ENCODE results near the gene CLSTN1. TPM values are rescaled to one million over a fixed set of nuclear protein-coding genes. Genes with fewer than 3 reads are reported as not detected.

The CLSTN1 gene
- total RNA-seq, 1 donor from 2014 or later, result 84.8 TPM

DNA sequence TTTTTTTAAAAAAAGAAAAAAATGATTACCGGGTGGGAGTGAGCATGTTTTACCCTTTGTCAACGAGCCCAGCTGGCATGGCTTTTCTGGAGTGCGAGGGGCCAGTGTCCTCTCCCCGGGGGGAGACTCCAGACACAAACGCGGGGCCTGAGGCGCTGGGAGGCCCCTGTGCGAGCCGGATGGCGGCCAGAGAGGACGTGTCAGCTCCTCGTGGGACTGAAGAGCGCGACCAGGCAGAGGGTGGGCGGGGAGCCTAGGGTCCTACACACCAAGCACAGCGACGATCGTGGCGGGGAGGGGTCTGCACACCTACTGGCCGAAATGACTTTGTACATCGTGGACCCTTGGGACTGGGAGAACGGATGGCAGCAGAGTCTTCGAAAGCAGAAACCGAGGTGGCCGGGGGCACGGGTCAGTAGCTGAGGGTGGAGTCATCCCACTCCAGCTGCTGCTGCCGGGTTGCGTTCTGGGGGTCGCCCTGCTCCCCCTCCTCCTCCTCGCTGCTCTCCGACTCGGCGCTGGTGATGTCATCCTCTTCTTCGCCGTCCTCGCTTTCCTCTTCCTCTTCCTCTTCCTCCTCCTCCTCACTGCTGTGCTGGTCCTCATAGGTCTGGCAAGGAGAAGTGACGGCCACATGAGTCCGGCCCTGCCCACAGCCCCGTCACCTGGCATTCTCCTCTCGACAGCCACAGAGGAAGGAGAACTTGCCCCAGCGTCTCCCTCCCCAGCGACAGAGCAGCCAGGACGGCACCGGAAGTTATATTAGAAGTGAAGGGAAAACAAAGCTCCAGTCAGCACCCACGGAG, 93.5 kb downstream of the CLSTN1 start:
- no peaks in the 10 kb centered on the region for H3K9me3 Mint-ChIP-seq (ENCODE audit: unreplicated experiment)
- H3K36me3 Mint-ChIP-seq (ENCODE audit: low read depth, unreplicated experiment), result peaks cover 59% of the 10 kb centered on the region
- TF ChIP-seq, protein P1, sequence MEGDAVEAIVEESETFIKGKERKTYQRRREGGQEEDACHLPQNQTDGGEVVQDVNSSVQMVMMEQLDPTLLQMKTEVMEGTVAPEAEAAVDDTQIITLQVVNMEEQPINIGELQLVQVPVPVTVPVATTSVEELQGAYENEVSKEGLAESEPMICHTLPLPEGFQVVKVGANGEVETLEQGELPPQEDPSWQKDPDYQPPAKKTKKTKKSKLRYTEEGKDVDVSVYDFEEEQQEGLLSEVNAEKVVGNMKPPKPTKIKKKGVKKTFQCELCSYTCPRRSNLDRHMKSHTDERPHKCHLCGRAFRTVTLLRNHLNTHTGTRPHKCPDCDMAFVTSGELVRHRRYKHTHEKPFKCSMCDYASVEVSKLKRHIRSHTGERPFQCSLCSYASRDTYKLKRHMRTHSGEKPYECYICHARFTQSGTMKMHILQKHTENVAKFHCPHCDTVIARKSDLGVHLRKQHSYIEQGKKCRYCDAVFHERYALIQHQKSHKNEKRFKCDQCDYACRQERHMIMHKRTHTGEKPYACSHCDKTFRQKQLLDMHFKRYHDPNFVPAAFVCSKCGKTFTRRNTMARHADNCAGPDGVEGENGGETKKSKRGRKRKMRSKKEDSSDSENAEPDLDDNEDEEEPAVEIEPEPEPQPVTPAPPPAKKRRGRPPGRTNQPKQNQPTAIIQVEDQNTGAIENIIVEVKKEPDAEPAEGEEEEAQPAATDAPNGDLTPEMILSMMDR (IDR thresholded peaks at IDR 0.05; ENCODE audit: unreplicated experiment), result no peak
- peaks cover 4% of the 10 kb centered on the region for H3K4me1 Mint-ChIP-seq (ENCODE audit: unreplicated experiment)
- peak overlapping the region; percentile 62 for H3K4me3 Mint-ChIP-seq (ENCODE audit: unreplicated experiment)
- peaks cover 10% of the 10 kb centered on the region for H3K27me3 Mint-ChIP-seq (ENCODE audit: unreplicated experiment)
- no peak for DNase-seq (ENCODE audit: low spot score)
- H3K27ac Mint-ChIP-seq (ENCODE audit: unreplicated experiment), result peak overlapping the region; percentile 57

DNA sequence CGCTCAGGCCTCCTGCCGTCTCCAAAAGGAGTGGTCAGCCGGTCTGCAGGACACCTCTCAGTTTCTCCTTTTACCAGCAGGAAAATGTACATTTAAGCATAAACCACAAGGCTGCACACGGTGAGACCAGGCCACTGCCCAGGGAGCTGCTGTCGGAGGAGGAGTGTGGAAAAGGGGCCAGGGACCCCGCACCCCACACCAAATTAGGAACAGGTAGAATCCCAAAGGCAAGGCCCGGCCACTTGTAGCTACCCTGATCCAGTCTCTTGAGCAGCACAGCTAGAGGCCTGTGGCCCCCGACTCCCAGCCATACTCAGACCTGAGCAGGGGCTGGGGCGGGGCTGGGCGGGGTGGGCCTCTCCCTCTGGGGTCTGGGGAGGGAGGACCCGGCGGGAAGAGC, 94.2 kb downstream of the CLSTN1 start:
- Mint-ChIP-seq H3K27me3 (ENCODE audit: unreplicated experiment) (peaks cover 10% of the 10 kb centered on the region), H3K4me1 (ENCODE audit: unreplicated experiment) (peaks cover 4% of the 10 kb centered on the region), H3K4me3 (ENCODE audit: unreplicated experiment) (no peak overlapping the region), H3K36me3 (ENCODE audit: low read depth, unreplicated experiment) (peaks cover 52% of the 10 kb centered on the region), H3K9me3 (ENCODE audit: unreplicated experiment) (no peaks in the 10 kb centered on the region), H3K27ac (ENCODE audit: unreplicated experiment) (no peak overlapping the region)
- TF ChIP-seq, protein P1 (IDR thresholded peaks at IDR 0.05; ENCODE audit: unreplicated experiment), result no peak
- no peak for DNase-seq (ENCODE audit: low spot score)

DNA sequence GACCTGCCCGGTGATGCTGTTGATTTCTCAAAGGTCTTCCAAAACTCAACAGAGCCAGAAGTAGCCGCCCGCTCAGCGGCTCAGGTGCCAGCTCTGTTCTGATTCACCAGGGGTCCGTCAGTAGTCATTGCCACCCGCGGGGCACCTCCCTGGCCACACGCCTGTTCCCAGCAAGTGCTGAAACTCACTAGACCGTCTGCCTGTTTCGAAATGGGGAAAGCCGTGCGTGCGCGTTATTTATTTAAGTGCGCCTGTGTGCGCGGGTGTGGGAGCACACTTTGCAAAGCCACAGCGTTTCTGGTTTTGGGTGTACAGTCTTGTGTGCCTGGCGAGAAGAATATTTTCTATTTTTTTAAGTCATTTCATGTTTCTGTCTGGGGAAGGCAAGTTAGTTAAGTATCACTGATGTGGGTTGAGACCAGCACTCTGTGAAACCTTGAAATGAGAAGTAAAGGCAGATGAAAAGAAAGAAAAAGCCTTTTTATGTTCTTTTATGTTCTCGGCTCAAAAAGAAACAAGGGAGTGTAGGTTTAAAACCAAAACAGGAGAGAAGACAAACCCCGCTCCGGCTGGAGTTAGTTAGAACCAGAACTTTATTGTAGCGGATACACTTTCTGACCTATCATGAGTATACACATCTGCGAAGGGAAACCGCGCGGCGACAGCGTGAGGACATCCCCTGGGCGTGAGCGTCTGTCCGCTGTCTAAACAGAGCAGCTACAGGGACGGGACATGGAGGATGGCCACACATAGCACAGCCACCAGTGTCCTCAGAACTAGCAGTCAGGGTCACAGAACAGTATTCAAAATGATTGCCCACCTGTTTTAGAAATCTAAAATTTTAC, 95.1 kb downstream of the CLSTN1 start:
- Mint-ChIP-seq H3K4me1 (ENCODE audit: unreplicated experiment) (peaks cover 4% of the 10 kb centered on the region), H3K27ac (ENCODE audit: unreplicated experiment) (no peak overlapping the region)
- TF ChIP-seq, protein P1 (IDR thresholded peaks at IDR 0.05; ENCODE audit: unreplicated experiment), result no peak

DNA sequence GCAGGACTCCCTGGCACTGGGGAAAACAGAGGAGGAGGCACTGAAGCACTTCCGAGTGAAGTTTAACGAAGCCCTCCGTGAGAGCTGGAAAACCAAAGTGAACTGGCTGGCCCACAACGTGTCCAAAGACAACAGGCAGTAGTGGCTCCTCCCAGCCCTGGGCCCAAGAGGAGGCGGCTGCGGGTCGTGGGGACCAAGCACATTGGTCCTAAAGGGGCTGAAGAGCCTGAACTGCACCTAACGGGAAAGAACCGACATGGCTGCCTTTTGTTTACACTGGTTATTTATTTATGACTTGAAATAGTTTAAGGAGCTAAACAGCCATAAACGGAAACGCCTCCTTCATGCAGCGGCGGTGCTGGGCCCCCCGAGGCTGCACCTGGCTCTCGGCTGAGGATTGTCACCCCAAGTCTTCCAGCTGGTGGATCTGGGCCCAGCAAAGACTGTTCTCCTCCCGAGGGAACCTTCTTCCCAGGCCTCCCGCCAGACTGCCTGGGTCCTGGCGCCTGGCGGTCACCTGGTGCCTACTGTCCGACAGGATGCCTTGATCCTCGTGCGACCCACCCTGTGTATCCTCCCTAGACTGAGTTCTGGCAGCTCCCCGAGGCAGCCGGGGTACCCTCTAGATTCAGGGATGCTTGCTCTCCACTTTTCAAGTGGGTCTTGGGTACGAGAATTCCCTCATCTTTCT, 96.7 kb downstream of the CLSTN1 start:
- H3K9me3 Mint-ChIP-seq (ENCODE audit: unreplicated experiment), result no peaks in the 10 kb centered on the region
- H3K4me1 Mint-ChIP-seq (ENCODE audit: unreplicated experiment), result peaks cover 4% of the 10 kb centered on the region
- H3K27ac Mint-ChIP-seq (ENCODE audit: unreplicated experiment), result peak overlapping the region; percentile 24
- H3K4me3 Mint-ChIP-seq (ENCODE audit: unreplicated experiment), result no peak overlapping the region
- peaks cover 49% of the 10 kb centered on the region for H3K36me3 Mint-ChIP-seq (ENCODE audit: low read depth, unreplicated experiment)
- TF ChIP-seq, protein P1 (IDR thresholded peaks at IDR 0.05; ENCODE audit: unreplicated experiment), result no peak
- peaks cover 6% of the 10 kb centered on the region for H3K27me3 Mint-ChIP-seq (ENCODE audit: unreplicated experiment)
- DNase-seq (ENCODE audit: low spot score), result no peak

More for the DNA sequence above, 95.1 kb downstream of the CLSTN1 start:
- DNase-seq (ENCODE audit: low spot score), result no peak
- peaks cover 51% of the 10 kb centered on the region for H3K36me3 Mint-ChIP-seq (ENCODE audit: low read depth, unreplicated experiment)
- H3K9me3 Mint-ChIP-seq (ENCODE audit: unreplicated experiment), result no peaks in the 10 kb centered on the region
- peaks cover 6% of the 10 kb centered on the region for H3K27me3 Mint-ChIP-seq (ENCODE audit: unreplicated experiment)
- H3K4me3 Mint-ChIP-seq (ENCODE audit: unreplicated experiment), result no peak overlapping the region

All from endothelial cell (in vitro differentiated cells).